Peyer's patch (tissue), 4 donors: Measurements from ENCODE around the gene ARFGEF2. TPM values are rescaled to one million over a fixed set of nuclear protein-coding genes. Genes with fewer than 3 reads are reported as not detected.
"Not testable (repeated sequence)": the region's sequence is repeated elsewhere in the genome, so short reads cannot be mapped to it uniquely, and the experiment has no call there.

Experiments used
- DNase-seq, 3 donors: peaks; one replicate each; pipeline ENCODE4 v3.0.0-alpha.2; 2017 to 2019
- H3K27ac ChIP-seq, 4 donors: fragments of 200-600 bp; sonication (generic); one replicate each; pipeline ENCODE4 v1.5.1; 2016 to 2019
- H3K27me3 ChIP-seq, 2 donors: fragments of 200-600 bp; sonication (generic); one replicate each; pipeline ENCODE4 v1.5.1; 2019
- H3K36me3 ChIP-seq, 3 donors: fragments of 200-600 bp; sonication (generic); one replicate each; pipeline ENCODE4 v1.5.1; 2016 to 2019
- H3K4me1 ChIP-seq, 4 donors: fragments of 200-600 bp; sonication (generic); one replicate each; pipeline ENCODE4 v1.5.1; 2016 to 2019
- H3K4me3 ChIP-seq, 4 donors: fragments of 200-600 bp; sonication (generic); 1 replicate in 3 of 4; 2 replicates in 1 of 4; pipeline ENCODE4 v1.5.1; 2016 to 2019; ENCODE audit warnings: mild to moderate bottlenecking in 1 of 4
- H3K9me3 ChIP-seq, 4 donors: fragments of 200-600 bp; sonication (generic); one replicate each; pipeline ENCODE4 v1.5.1; 2016 to 2019; ENCODE audit warnings: mild to moderate bottlenecking in 1 of 4
- CTCF ChIP-seq, 6 experiments: fragments of 450-650 bp in 4 of 6; fragments of 200-600 bp in 2 of 6; sonication (generic) in 1 of 6; IDR thresholded peaks; one replicate each; pipeline ENCODE4 v1.5.1; 2017 to 2019; ENCODE audit warnings: antibody characterized with exemption in 6 of 6, mild to moderate bottlenecking in 3 of 6, moderate library complexity in 1 of 6
- POLR2A ChIP-seq, 2 donors: fragments of 450-650 bp; IDR thresholded peaks; one replicate each; pipeline ENCODE4 v1.5.1; 2017; ENCODE audit warnings: antibody characterized with exemption in 2 of 2, mild to moderate bottlenecking in 2 of 2, moderate library complexity in 2 of 2
- total RNA-seq, 4 donors: library from RNA; depleted of rRNA; stranded (reverse); fragments of >200 nt; gene quantifications; one replicate each; pipeline ENCODE4 v1.1.0, GENCODE V29; 2016

The ARFGEF2 gene
- total RNA-seq, 4 donors from 2014 or later, result 38.0 to 170 (median 43.4) TPM

GRCh38 chr20:48999890-49000870 lies 78.7 kb downstream of the ARFGEF2 start:
- H3K4me3 ChIP-seq, result no peak overlapping the region
- H3K27me3 ChIP-seq, result no peaks in the 10 kb centered on the region
- no peak for DNase-seq
- no peak overlapping the region for H3K27ac ChIP-seq
- no peaks in the 10 kb centered on the region for H3K9me3 ChIP-seq
- TF ChIP-seq POLR2A (IDR thresholded peaks at IDR 0.05) (no peak), CTCF (IDR thresholded peaks at IDR 0.05) (no peak)
- H3K4me1 ChIP-seq, result no peaks in the 10 kb centered on the region
- H3K36me3 ChIP-seq, result peaks cover 0 to 87% (median 0%) of the 10 kb centered on the region in 3 donors

- DNase-seq, result no peak
- TF ChIP-seq CTCF (IDR thresholded peaks at IDR 0.05) (no peak), POLR2A (IDR thresholded peaks at IDR 0.05) (no peak)
- Histone ChIP-seq H3K27me3 (no peaks in the 10 kb centered on the region), H3K4me3 (no peak overlapping the region), H3K36me3 (peaks cover 0 to 86% (median 0%) of the 10 kb centered on the region in 3 donors), H3K4me1 (no peaks in the 10 kb centered on the region), H3K9me3 (no peaks in the 10 kb centered on the region), H3K27ac (no peak overlapping the region)
Observed at GRCh38 chr20:49001741-49002140, 80.2 kb downstream of the ARFGEF2 start.

- Histone ChIP-seq H3K4me1 (no peaks in the 10 kb centered on the region), H3K36me3 (peaks cover 0 to 83% (median 0%) of the 10 kb centered on the region in 3 donors), H3K9me3 (no peaks in the 10 kb centered on the region), H3K27me3 (no peaks in the 10 kb centered on the region), H3K4me3 (no peak overlapping the region), H3K27ac (no peak overlapping the region)
- no peak for TF ChIP-seq CTCF (IDR thresholded peaks at IDR 0.05)
- DNase-seq, result no peak
Observed at GRCh38 chr20:49006446-49006980, 85.0 kb downstream of the ARFGEF2 start.

- no peak for TF ChIP-seq CTCF (IDR thresholded peaks at IDR 0.05)
- no peak for TF ChIP-seq POLR2A (IDR thresholded peaks at IDR 0.05)
- H3K27ac ChIP-seq, result no peak overlapping the region
- no peak overlapping the region for H3K4me3 ChIP-seq
- no peaks in the 10 kb centered on the region for H3K4me1 ChIP-seq
- no peaks in the 10 kb centered on the region for H3K27me3 ChIP-seq
- no peak for DNase-seq
- H3K36me3 ChIP-seq, result peaks cover 0 to 93% (median 0%) of the 10 kb centered on the region in 3 donors
- H3K9me3 ChIP-seq, result no peaks in the 10 kb centered on the region
Observed at GRCh38 chr20:49009899-49010631, 88.6 kb downstream of the ARFGEF2 start.

GRCh38 chr20:49024220-49024619 lies 102.7 kb downstream of the ARFGEF2 start:
- no peak overlapping the region for H3K4me3 ChIP-seq
- H3K4me1 ChIP-seq, result no peaks in the 10 kb centered on the region
- H3K27ac ChIP-seq, result no peak overlapping the region
- TF ChIP-seq POLR2A (IDR thresholded peaks at IDR 0.05), result no peak
- no peak for TF ChIP-seq CTCF (IDR thresholded peaks at IDR 0.05)
- no peak for DNase-seq
- peaks cover 0 to 93% (median 0%) of the 10 kb centered on the region in 3 donors for H3K36me3 ChIP-seq
- no peaks in the 10 kb centered on the region for H3K27me3 ChIP-seq
- H3K9me3 ChIP-seq, result no peaks in the 10 kb centered on the region

- not testable (repeated sequence) for H3K4me1 ChIP-seq
Observed at GRCh38 chr20:49028177-49028576, 106.7 kb downstream of the ARFGEF2 start.

More at GRCh38 chr20:49028177-49028576, 106.7 kb downstream of the ARFGEF2 start:
- DNase-seq, H3K27ac ChIP-seq, H3K9me3 ChIP-seq, H3K27me3 ChIP-seq, H3K4me3 ChIP-seq: not testable (repeated sequence)
- H3K36me3 ChIP-seq, result peaks cover 0 to 90% (median 0%) of the 10 kb centered on the region in 3 donors
